Iris pigment epithelial cell (primary cell): ENCODE measurements around the gene SLC27A5.
A peak's percentile ranks its signal among the peaks of the same experiment; 100 is the strongest.
"Not testable (repeated sequence)": the region's sequence is repeated elsewhere in the genome, so short reads cannot be mapped to it uniquely, and the experiment has no call there.

ENCODE experiments used
- DNase-seq: peaks from one replicate; pipeline ENCODE4 v3.0.0-alpha.2; 2011; ENCODE audit warnings: low read depth

SLC27A5 gene

GRCh38 chr19:58522709-58523108 is 10.9 kb upstream of the SLC27A5 start:
- no peak for DNase-seq

DNA sequence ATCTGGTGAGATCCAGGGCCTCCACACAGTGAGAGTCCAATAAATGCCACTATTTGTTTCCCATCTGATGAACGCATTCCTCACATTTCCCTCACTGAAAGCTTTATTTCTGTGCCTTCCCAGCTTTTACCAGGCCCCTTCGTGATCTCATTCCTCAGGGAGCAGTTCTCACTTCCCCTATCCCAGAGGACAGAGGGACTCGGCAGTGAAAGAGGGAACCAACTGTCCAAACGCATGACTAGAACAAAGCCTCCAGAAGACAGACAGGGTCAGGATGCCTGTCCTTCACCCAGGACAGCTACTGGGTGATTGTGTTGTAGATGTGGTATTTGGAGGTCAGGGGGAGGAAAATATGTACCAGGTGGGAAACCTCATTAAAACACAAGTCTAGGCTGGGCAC is 9.9 kb upstream of the SLC27A5 start:
- no peak for DNase-seq

- DNase-seq = no peak
These were observed 8.4 kb upstream of the SLC27A5 start for GRCh38 chr19:58520257-58520599.

DNA sequence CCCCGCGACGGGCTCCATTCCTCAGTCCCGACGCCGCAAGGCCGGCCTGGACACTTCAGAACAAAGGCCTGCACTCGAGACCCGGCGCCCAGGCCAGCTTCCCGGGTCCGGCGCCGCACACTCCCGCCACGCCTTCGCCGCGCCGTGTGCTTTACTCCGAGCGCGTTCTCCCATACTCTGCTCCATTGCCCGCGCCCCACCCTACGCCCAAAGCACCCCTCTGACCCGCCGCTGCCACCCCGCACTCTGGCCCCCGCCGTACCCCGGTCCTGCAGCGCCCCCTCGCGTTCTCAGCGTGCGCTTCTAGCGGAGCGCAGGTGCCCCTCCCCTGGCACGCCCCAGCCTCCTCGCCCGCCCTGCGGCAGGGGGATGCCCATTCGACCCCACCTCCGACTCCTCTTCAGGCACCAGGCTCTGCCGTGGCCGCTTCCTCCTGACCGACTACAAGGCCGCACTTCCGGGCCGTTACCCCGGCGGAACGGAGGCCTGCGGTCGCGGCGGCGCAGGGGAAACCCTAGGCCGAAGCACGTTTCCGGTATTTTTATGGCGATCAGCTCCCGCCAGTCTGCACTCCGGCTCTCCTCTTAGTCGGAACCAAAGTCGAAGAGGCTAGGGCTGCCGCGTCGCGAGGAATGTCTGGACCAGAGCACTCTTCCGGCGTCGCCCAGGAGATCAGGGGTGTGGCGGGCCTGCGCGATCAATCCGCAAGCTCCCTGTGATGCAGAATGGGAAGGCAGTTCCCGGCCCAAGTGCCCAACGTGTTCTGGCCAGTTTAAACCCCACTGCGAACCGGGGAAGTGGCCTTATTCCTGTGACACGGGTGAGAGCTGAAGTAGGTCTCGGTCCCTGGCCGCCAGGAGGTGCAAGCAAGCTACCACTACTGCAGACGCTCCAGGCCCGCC is 7.8 kb upstream of the SLC27A5 start, which contains the start of gene ZBTB45:
Gene ZBTB45, minus strand, starts transcription at position 456 of the 902 bp plus-strand sequence. CDS start 2,137 bp downstream, outside the sequence.
- peak; percentile 97 for DNase-seq

GRCh38 chr19:58519087-58519354 is 7.2 kb upstream of the SLC27A5 start:
- peak; percentile 77 for DNase-seq

GRCh38 chr19:58518256-58519086 is 6.7 kb upstream of the SLC27A5 start:
- no peak for DNase-seq

DNA sequence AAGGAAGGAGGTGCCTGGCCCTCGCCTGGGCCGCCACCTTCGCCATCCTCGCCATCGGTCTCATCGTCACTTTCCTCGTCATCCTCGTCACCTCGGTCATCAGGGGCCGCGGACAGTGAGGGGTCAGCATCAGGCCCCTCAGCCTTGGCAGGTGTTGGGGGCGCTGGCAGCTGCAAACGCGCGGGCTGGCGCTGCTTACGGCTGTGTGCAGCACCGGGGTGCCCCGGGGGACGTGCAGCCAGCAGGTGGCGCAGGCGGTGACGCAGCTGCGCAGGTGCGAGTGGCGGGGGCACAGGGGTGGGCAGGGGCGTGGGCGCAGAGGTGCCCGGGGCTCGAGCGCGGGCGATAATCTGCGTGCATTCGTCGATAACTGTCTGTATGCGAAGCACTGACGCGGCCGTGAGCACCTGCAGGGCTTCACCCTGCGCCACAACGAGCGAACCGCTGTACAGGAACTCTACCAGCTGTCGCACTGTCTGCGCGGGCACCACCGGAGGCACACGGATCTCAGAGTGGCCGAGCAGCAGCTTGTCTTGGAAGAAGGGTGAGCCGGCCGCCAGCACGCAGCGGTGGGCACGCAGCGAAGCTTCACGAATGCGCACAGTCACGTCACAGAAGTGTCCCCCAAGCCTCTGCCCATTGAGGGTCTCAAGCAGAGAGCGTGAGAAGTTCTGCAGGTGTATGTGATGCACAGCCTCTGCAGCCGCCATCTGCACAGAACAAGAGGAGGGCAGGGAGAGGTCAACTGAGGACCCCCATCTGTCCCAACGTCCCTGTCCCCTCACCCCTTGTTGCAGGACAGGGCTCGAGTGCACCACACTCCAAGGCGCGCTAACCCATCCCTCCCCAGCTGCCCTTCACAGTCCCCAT is 5.4 kb upstream of the SLC27A5 start:
- no peak for DNase-seq

- no peak for DNase-seq
These were observed 4.5 kb upstream of the SLC27A5 start for GRCh38 chr19:58516246-58516836.

GRCh38 chr19:58515259-58515658 is 3.5 kb upstream of the SLC27A5 start:
- no peak for DNase-seq

GRCh38 chr19:58514564-58515022 is 2.8 kb upstream of the SLC27A5 start:
- DNase-seq = no peak

DNA sequence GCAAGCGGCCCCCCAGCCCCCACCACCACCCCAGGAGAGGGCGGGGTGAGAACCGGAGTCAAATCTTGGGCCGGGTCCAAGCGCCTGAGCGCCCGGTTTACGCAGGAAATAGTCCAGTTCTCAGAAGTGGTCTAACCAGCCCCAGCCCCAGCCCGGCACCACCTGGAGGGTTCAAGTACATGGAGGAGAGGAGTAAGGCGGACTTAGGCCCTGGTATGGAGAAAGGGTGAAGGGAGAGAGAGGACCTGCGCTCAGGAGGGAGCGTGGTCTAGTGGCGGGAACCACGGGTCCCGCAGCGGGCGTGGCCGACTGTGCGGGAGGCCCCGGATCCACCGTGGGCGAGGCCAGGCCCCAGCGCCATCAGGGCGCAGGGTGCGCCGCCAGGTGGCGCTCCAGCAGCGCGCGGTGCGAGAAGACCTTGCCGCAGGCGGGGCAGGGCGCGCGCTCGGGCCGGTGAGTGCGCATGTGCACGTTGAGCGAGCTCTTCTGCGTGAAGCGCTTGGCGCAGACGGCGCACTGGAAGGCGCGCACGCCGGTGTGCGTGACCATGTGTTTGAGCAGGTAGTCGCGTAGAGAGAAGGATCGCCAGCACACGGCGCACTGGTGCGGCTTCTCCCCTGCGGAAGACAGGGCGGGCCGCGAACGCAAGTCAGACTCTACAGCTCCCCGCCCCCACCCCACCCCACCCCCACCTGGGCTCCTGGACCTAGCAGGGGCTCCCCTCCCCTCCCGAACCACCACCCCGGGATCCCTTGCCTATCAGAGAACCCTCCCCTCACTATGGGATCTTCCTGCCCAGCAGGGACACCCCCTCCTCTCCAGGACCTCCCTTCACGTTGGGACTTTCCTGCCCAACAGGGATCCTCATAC is 2.1 kb upstream of the SLC27A5 start:
- DNase-seq = peak; percentile 91

GRCh38 chr19:58513213-58513693 is 1.5 kb upstream of the SLC27A5 start:
- no peak for DNase-seq

DNA sequence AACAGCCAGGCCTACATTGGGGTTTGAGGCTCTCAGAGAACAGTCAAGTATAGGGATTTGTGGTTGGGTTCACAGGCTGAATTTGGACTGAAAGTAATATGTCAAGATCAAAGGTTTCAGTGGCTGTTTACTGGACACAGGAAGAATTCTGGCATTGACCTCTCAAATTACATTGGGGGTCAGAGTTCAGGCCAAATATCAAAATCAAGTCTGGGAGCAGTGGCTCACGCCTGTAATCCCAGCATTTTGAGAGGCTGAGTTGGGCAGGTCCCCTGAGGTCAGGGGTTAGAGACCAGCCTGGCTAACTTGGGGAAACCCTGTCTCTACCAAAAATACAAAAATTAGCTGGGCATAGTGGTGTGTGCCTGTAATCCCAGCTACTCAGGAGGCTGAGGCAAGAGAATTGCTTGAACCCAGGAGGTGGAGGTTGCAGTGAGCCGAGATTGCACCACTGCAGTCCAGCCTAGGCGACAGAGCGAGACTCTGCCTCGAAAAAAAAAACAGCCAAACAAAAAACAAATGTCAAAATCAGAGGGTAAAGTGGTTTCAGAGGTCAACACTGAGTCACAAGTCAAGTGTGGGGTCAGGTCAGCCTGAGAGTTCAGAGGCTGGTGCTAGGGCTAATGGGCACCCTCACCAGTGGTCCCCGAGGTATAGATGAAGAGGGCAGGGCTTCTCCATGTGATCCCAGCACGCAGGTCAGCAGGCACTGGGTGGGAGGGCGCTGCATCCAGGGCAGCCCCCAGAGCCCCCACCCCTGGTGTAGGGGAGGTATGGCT is 1.5 kb downstream of the SLC27A5 start:
- no peak for DNase-seq

GRCh38 chr19:58509731-58510083 is 2.1 kb downstream of the SLC27A5 start:
- no peak for DNase-seq

GRCh38 chr19:58507602-58508223 is 4.1 kb downstream of the SLC27A5 start:
- DNase-seq = not testable (repeated sequence)

- DNase-seq = no peak
These were observed 11.6 kb downstream of the SLC27A5 start for GRCh38 chr19:58500242-58500641.

DNA sequence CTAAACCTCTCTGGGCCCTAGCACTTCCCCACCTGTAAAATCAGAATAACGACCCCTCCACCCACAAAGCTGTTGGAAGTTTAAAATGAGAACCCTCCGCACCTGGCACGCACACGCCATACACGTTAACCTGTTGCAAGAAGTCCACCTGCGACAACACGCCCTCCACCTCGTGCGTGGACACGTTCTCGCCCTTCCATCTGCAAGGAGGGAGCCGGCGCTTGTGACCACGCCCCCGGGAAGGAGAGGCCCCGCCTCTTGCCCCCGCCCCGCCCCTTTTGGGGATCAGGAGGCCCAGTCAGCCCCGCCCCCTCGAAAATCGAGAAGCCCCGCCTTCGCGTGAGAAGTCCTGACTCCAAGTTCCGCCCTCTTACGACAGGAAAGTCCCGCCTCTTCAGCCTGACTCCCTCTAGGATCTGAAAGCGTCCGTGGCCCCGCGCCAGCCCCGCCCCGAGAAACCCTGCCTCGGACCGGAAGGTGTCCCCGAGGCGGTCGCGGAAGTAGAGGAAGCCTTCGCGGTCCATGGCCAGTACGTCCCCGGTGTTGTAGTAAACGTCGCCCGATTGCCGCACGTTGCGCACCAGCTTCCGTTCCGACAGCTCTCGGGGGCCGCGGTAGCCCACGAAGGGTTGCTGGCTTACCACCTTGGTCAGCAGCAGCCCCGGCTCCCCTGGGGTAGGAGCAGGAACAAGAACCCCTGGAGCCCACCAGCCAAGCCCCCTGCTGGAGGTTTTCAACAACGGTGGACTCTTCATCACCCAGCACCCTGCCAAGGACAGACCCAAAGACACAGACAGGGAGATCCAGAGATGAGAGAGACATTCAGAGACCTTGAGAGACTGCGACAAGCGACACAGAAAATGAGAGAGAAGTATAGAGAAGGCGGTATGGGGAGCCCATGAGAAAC is 12.5 kb downstream of the SLC27A5 start:
- peak; percentile 99 for DNase-seq

DNA sequence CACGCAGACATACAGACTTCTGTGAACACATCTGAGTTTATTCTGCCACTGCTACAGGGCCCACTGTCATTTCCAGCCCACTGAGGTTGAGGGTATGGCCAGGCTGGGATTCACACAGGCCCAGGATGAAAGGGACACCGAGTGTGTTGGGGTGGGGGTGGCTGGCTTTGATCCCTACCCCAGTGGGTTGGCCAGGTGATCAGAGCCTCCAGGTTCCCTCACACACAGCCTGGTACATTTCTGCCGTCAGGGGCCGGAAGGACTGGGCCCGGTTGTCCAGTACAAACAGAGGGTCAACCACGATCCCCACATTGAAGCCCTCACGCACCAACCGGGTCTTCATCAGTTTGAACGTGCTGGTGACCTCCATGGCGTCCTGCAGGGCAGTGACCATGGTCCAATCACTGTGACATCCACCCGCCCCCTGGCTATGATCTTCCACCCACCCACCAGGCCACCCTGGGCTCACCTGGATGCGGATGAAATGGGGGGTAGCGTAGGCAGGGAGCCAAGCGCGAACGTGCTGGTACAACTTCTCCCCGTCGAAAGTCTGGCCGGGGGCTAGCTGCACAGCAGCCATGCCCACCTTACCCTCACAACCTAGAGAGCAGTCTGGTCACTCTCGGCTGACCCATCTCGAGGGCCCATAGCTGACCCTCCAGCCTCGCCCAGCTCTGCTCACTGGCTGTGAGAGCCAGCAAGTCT is 13.3 kb downstream of the SLC27A5 start:
- DNase-seq = no peak
